A549 treated with ZK216348 at 1 μM for 4 hours (cell line): ENCODE measurements around the gene CASP12. TPM values are rescaled to one million over a fixed set of nuclear protein-coding genes. Genes with fewer than 3 reads are reported as not detected.

Experiments used
- total RNA-seq: library from RNA; stranded (reverse); fragments of 200-300 nt; extraction: Qiagen RNA extraction; gene quantifications from 5 replicates; pipeline ENCODE4 v1.2.3, GENCODE V29; 2022; ENCODE audit warnings: low read depth

The CASP12 gene
- not detected in 5 replicates for total RNA-seq

GRCh38 chr11:104897891-104898684 lies at the start of gene CASP12:
CASP12 (minus strand) TSS chr11:104898460.

Other genes starting within 250 kb of the CASP12 start
- 4.4 to 9.1 TPM (median 5.7 TPM) in 5 replicates for gene CASP4, start 70.1 kb upstream of the CASP12 start, total RNA-seq
- not detected in 5 replicates for gene CASP5, start 124.7 kb upstream of the CASP12 start, total RNA-seq
- gene CASP1, start 136.7 kb upstream of the CASP12 start, total RNA-seq = 0.31 to 0.37 TPM in 2 of 5 replicates, not detected in the others
- gene CARD16, start 146.9 kb upstream of the CASP12 start, total RNA-seq = not detected in 5 replicates
- gene CARD18, start 241.3 kb upstream of the CASP12 start, total RNA-seq = not detected in 5 replicates